ENCODE data around the gene ATP5ME. TPM values are rescaled to one million over a fixed set of nuclear protein-coding genes. Genes with fewer than 3 reads are reported as not detected.

ATP5ME gene
- total RNA-seq, 1 donor from 2014 or later: 255 TPM

DNA sequence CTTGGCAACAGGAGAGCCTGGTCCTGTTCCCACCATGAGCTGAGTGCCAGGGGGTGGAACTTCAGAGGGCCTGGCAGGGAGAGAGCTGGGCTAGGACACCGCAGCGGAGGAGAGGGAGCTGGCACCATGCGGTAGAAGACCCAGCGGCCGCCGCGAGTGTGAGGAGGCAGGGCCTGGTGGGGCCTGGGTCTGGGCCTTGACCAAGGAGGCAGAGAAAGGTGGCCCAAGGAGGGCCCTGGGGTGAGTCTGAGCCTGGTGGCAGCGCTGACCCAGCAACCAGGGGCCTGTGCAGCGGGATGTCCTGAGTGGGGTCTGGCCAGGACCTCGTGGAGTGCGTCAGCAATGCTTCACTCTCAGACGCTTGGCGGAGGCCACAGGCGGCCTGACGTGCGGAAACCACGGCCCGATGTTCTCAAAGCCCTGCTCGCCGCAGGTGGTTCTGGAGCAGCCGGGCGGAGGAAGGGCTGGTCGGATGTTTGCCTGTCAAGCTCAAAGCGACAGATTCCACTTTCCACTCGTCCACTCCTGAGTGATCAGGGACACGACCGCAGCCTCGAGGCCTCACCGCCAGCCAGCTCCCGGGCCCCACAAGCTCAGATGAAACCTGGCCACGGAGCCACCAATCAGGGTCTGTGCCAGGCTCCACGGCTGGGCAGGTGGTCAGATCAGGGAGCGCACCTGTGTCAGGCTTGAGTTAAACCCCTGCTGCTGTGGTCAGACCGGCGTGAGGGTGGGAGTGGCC, 20.8 kb downstream of the ATP5ME start:
- peaks cover 3% of the 10 kb centered on the region for H3K9me3 Mint-ChIP-seq (ENCODE audit: unreplicated experiment)
- H3K4me3 ChIP-seq (ENCODE audit: insufficient read depth, low read depth, low read length): no peak overlapping the region
- no peaks in the 10 kb centered on the region for H4K20me1 ChIP-seq (ENCODE audit: insufficient read depth, low read length)
- DNase-seq (ENCODE audit: low read depth) (no peak), FAIRE-seq (no peak)
- TF ChIP-seq EZH2 (IDR thresholded peaks at IDR 0.05; ENCODE audit: insufficient read depth, low read length): no peak
- TF ChIP-seq, protein P1, sequence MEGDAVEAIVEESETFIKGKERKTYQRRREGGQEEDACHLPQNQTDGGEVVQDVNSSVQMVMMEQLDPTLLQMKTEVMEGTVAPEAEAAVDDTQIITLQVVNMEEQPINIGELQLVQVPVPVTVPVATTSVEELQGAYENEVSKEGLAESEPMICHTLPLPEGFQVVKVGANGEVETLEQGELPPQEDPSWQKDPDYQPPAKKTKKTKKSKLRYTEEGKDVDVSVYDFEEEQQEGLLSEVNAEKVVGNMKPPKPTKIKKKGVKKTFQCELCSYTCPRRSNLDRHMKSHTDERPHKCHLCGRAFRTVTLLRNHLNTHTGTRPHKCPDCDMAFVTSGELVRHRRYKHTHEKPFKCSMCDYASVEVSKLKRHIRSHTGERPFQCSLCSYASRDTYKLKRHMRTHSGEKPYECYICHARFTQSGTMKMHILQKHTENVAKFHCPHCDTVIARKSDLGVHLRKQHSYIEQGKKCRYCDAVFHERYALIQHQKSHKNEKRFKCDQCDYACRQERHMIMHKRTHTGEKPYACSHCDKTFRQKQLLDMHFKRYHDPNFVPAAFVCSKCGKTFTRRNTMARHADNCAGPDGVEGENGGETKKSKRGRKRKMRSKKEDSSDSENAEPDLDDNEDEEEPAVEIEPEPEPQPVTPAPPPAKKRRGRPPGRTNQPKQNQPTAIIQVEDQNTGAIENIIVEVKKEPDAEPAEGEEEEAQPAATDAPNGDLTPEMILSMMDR (IDR thresholded peaks at IDR 0.05; ENCODE audit: insufficient read depth, low read depth, low read length): no peak
- no peak overlapping the region for H3K4me2 ChIP-seq (ENCODE audit: low read length)
- H3K9me3 ChIP-seq (ENCODE audit: insufficient read depth, low read depth, low read length): peaks cover 2% of the 10 kb centered on the region
- H3K9ac ChIP-seq (ENCODE audit: low read length): no peak overlapping the region
- no peak overlapping the region for H3K27ac ChIP-seq (ENCODE audit: low read depth, low read length)
- H3K4me1 Mint-ChIP-seq (ENCODE audit: low read depth, unreplicated experiment): no peaks in the 10 kb centered on the region
- H3K27ac Mint-ChIP-seq (ENCODE audit: unreplicated experiment): no peak overlapping the region
- H3K36me3 ChIP-seq (ENCODE audit: insufficient read depth, low read length): no peaks in the 10 kb centered on the region
- H3K4me3 Mint-ChIP-seq (ENCODE audit: unreplicated experiment): no peak overlapping the region
- peaks cover 21% of the 10 kb centered on the region for H3K27me3 Mint-ChIP-seq (ENCODE audit: low read depth, unreplicated experiment)
- H3K27me3 ChIP-seq (ENCODE audit: insufficient read depth, low read length): peaks cover 4% of the 10 kb centered on the region
- no peaks in the 10 kb centered on the region for H3K79me2 ChIP-seq (ENCODE audit: insufficient read depth, low read length)
- H3K36me3 Mint-ChIP-seq (ENCODE audit: low read depth, unreplicated experiment): no peaks in the 10 kb centered on the region
- H3K4me1 ChIP-seq (ENCODE audit: insufficient read depth, low read length): no peaks in the 10 kb centered on the region
- no peak overlapping the region for H2AFZ ChIP-seq (ENCODE audit: low read depth, low read length)

DNA sequence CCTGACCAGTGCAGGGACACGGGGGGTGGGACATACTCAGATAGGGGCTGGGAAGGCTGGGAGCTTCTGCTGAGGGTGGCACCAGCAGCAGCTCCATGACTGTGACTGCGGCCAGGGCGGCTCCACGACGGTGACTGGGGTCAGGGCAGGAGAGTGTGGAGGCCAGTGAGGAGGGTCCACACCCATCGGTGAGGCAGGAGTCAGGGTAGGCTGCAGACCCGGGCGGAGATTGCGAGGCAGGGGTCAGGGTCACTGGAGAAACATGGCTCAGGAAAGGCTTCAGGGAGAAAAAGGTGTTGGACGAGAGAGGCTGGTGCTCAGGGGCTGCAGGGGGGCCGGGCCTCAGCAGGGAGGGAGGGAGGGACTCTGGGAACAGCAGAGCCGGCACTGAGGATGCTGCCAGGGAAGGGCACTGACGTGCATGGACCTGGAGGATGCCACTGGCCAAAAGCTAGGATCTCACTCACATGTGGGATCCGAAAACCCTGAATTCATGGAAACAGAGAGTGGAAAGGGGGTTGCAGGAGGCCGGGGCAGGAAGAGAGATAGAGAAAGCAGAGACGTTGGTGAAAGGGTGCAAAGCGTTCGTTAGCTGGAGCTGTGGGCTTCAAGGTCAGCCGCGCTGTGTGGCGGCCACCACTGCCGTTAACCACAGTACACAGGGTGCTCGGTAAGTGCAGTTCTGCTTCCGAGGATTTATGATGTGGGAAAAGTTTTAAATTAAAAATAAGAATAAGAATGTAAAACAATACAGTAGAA, 22.0 kb downstream of the ATP5ME start:
- Histone ChIP-seq H3K9ac (ENCODE audit: low read length) (no peak overlapping the region), H3K36me3 (ENCODE audit: insufficient read depth, low read length) (no peaks in the 10 kb centered on the region), H3K9me3 (ENCODE audit: insufficient read depth, low read depth, low read length) (peaks cover 2% of the 10 kb centered on the region), H3K4me3 (ENCODE audit: insufficient read depth, low read depth, low read length) (no peak overlapping the region), H2AFZ (ENCODE audit: low read depth, low read length) (no peak overlapping the region), H3K4me1 (ENCODE audit: insufficient read depth, low read length) (no peaks in the 10 kb centered on the region), H3K79me2 (ENCODE audit: insufficient read depth, low read length) (no peaks in the 10 kb centered on the region), H3K4me2 (ENCODE audit: low read length) (no peak overlapping the region), H3K27me3 (ENCODE audit: insufficient read depth, low read length) (peaks cover 4% of the 10 kb centered on the region), H4K20me1 (ENCODE audit: insufficient read depth, low read length) (no peaks in the 10 kb centered on the region), H3K27ac (ENCODE audit: low read depth, low read length) (no peak overlapping the region)
- Mint-ChIP-seq H3K36me3 (ENCODE audit: low read depth, unreplicated experiment) (no peaks in the 10 kb centered on the region), H3K4me1 (ENCODE audit: low read depth, unreplicated experiment) (no peaks in the 10 kb centered on the region), H3K27ac (ENCODE audit: unreplicated experiment) (no peak overlapping the region), H3K9me3 (ENCODE audit: unreplicated experiment) (peaks cover 3% of the 10 kb centered on the region), H3K27me3 (ENCODE audit: low read depth, unreplicated experiment) (peaks cover 21% of the 10 kb centered on the region), H3K4me3 (ENCODE audit: unreplicated experiment) (no peak overlapping the region)
- no peak for FAIRE-seq
- no peak for TF ChIP-seq EZH2 (IDR thresholded peaks at IDR 0.05; ENCODE audit: insufficient read depth, low read length)
- TF ChIP-seq, protein P1 (IDR thresholded peaks at IDR 0.05; ENCODE audit: insufficient read depth, low read depth, low read length): no peak
- no peak for DNase-seq (ENCODE audit: low read depth)

Measured in astrocyte (in vitro differentiated cells and primary cell).